Stomach smooth muscle (tissue), 2 donors: ENCODE measurements around the gene FAM222B.
A peak's percentile ranks its signal among the peaks of the same experiment; 100 is the strongest.

Source experiments
- H3K27ac ChIP-seq: one replicate; pipeline ENCODE4 v1.7.0; 2013; ENCODE audit warnings: mild to moderate bottlenecking, low read length, inconsistent platforms
- H3K27me3 ChIP-seq, 2 donors: one replicate each; pipeline ENCODE4 v1.7.0; 2013; ENCODE audit warnings: low read length in 2 of 2; ENCODE audit not compliant: insufficient read depth in 2 of 2, control insufficient read depth in 1 of 2
- H3K36me3 ChIP-seq, 2 donors: one replicate each; pipeline ENCODE4 v1.7.0; 2013; ENCODE audit warnings: low read length in 2 of 2; ENCODE audit not compliant: control insufficient read depth in 2 of 2, insufficient read depth in 2 of 2
- H3K4me1 ChIP-seq: one replicate; pipeline ENCODE4 v1.7.0; 2013; ENCODE audit warnings: low read length; ENCODE audit not compliant: control insufficient read depth, insufficient read depth
- H3K4me3 ChIP-seq, 2 donors: one replicate each; pipeline ENCODE4 v1.7.0; 2013; ENCODE audit warnings: low read length in 2 of 2
- H3K9ac ChIP-seq, 2 donors: one replicate each; pipeline ENCODE4 v1.7.0; 2013; ENCODE audit warnings: low read length in 2 of 2, mild to moderate bottlenecking in 1 of 2
- H3K9me3 ChIP-seq, 2 donors: one replicate each; pipeline ENCODE4 v1.7.0; 2013; ENCODE audit warnings: low read length in 2 of 2; ENCODE audit not compliant: control insufficient read depth in 2 of 2
- donor health status: healthy.
- donor health status: Pancreatic carcinoma.

The FAM222B gene

GRCh38 chr17:28735242-28735722, 107.3 kb downstream of the FAM222B start:
- Histone ChIP-seq H3K9me3 (no peaks in the 10 kb centered on the region), H3K27ac (no peak overlapping the region), H3K4me1 (no peaks in the 10 kb centered on the region), H3K36me3 (peaks cover 0 to 2% of the 10 kb centered on the region in 2 donors), H3K27me3 (no peaks in the 10 kb centered on the region), H3K9ac (no peak overlapping the region), H3K4me3 (no peak overlapping the region)

- Histone ChIP-seq H3K9me3 (no peaks in the 10 kb centered on the region), H3K27ac (no peak overlapping the region), H3K36me3 (peaks cover 0 to 2% of the 10 kb centered on the region in 2 donors), H3K4me1 (no peaks in the 10 kb centered on the region), H3K27me3 (no peaks in the 10 kb centered on the region), H3K9ac (no peak overlapping the region), H3K4me3 (no peak overlapping the region)
Measured at GRCh38 chr17:28734712-28735241, 107.8 kb downstream of the FAM222B start.

- Histone ChIP-seq H3K36me3 (peaks cover 0 to 2% of the 10 kb centered on the region in 2 donors), H3K4me3 (no peak overlapping the region), H3K27me3 (no peaks in the 10 kb centered on the region), H3K27ac (no peak overlapping the region), H3K9ac (no peak overlapping the region), H3K9me3 (no peaks in the 10 kb centered on the region), H3K4me1 (peaks cover 6% of the 10 kb centered on the region)
Measured at GRCh38 chr17:28733346-28733745, 109.2 kb downstream of the FAM222B start.

- H3K36me3 ChIP-seq, result peaks cover 0 to 2% of the 10 kb centered on the region in 2 donors
- H3K9me3 ChIP-seq, result no peaks in the 10 kb centered on the region
- no peak overlapping the region for H3K9ac ChIP-seq
- no peak overlapping the region for H3K27ac ChIP-seq
- peaks cover 2 to 10% of the 10 kb centered on the region in 2 donors for H3K27me3 ChIP-seq
- no peak overlapping the region for H3K4me3 ChIP-seq
- peaks cover 36% of the 10 kb centered on the region for H3K4me1 ChIP-seq
Measured at GRCh38 chr17:28729950-28730330, 112.7 kb downstream of the FAM222B start.

- peaks cover 7 to 8% of the 10 kb centered on the region in 2 donors for H3K36me3 ChIP-seq
- H3K4me3 ChIP-seq, result peak within 1 kb of the TSS; percentile 91 to 98
- peaks cover 37% of the 10 kb centered on the region for H3K4me1 ChIP-seq
- peaks cover 2 to 10% of the 10 kb centered on the region in 2 donors for H3K27me3 ChIP-seq
- peak within 1 kb of the TSS; percentile 77 to 88 for H3K9ac ChIP-seq
- no peaks in the 10 kb centered on the region for H3K9me3 ChIP-seq
- peak within 1 kb of the TSS; percentile 87 for H3K27ac ChIP-seq
Measured at GRCh38 chr17:28728364-28729200, 114.0 kb downstream of the FAM222B start, which contains the start of gene NEK8. Gene NEK8, plus strand, starts transcription at chr17:28728788. Its CDS starts 26 bp downstream, at chr17:28728814.

- Histone ChIP-seq H3K27ac (peak overlapping the region; percentile 2), H3K4me3 (peak overlapping the region; percentile 61 to 91), H3K27me3 (peaks cover 2 to 10% of the 10 kb centered on the region in 2 donors), H3K36me3 (peaks cover 22% of the 10 kb centered on the region in 2 donors), H3K9me3 (no peaks in the 10 kb centered on the region), H3K4me1 (peaks cover 39% of the 10 kb centered on the region), H3K9ac (peak overlapping the region; percentile 43 to 51)
Measured at GRCh38 chr17:28726627-28727491, 115.7 kb downstream of the FAM222B start.

- H3K4me3 ChIP-seq, result peak within 1 kb of the TSS; percentile 61 to 91
- H3K27ac ChIP-seq, result peak within 1 kb of the TSS; percentile 2
- peak within 1 kb of the TSS; percentile 43 to 51 for H3K9ac ChIP-seq
- H3K27me3 ChIP-seq, result peaks cover 2 to 10% of the 10 kb centered on the region in 2 donors
- H3K36me3 ChIP-seq, result peaks cover 22 to 27% of the 10 kb centered on the region in 2 donors
- H3K9me3 ChIP-seq, result no peaks in the 10 kb centered on the region
- H3K4me1 ChIP-seq, result peaks cover 46% of the 10 kb centered on the region
Measured at GRCh38 chr17:28726226-28726626, 116.4 kb downstream of the FAM222B start, which contains the start of gene TLCD1. Gene TLCD1, minus strand, starts transcription at chr17:28726233. Its CDS starts 136 bp downstream, at chr17:28726097.

- Histone ChIP-seq H3K9ac (no peak overlapping the region), H3K36me3 (peaks cover 22 to 27% of the 10 kb centered on the region in 2 donors), H3K9me3 (no peaks in the 10 kb centered on the region), H3K4me3 (peak overlapping the region in 1 of 2 donors; percentile 64), H3K4me1 (peaks cover 51% of the 10 kb centered on the region), H3K27me3 (peaks cover 2 to 10% of the 10 kb centered on the region in 2 donors), H3K27ac (no peak overlapping the region)
Measured at GRCh38 chr17:28725660-28726225, 116.8 kb downstream of the FAM222B start.

- Histone ChIP-seq H3K36me3 (peaks cover 22 to 27% of the 10 kb centered on the region in 2 donors), H3K4me3 (no peak overlapping the region), H3K27me3 (peaks cover 2 to 10% of the 10 kb centered on the region in 2 donors), H3K9ac (no peak overlapping the region), H3K4me1 (peaks cover 56% of the 10 kb centered on the region), H3K27ac (no peak overlapping the region), H3K9me3 (no peaks in the 10 kb centered on the region)
Measured at GRCh38 chr17:28725166-28725659, 117.4 kb downstream of the FAM222B start.
